Endothelial cell of umbilical vein (primary cell): ENCODE data around the gene PGF. TPM values are rescaled to one million over a fixed set of nuclear protein-coding genes. Genes with fewer than 3 reads are reported as not detected.
A peak's percentile ranks its signal among the peaks of the same experiment; 100 is the strongest.

Source experiments
- BruUV-seq: library from RNA; stranded (reverse); fragments of 400-500 nt; replicated peaks from 2 replicates; lab custom pipeline; 2021; lab: Mats Ljungman, UMichigan
- CTCF ChIA-PET: fragments of 300-600, 350-600 bp; sonication (Branson Sonifier 250); formaldehyde crosslinking; loops from one replicate; lab custom pipeline; 2021; ENCODE audit warnings: antibody characterized with exemption, inconsistent platforms; lab: Charles Lee
- POLR2A ChIA-PET: fragments of 300-600, 350-600 bp; sonication (Branson Sonifier 250); formaldehyde crosslinking; loops from one replicate; lab custom pipeline; 2021; ENCODE audit warnings: antibody characterized with exemption, inconsistent platforms; lab: Charles Lee
- DNase-seq: peaks from one replicate; pipeline ENCODE4 v3.0.0-alpha.2; 2011; ENCODE audit warnings: low read depth, low spot score
- FAIRE-seq: peaks from 2 replicates; lab custom pipeline; 2011; peaks lifted over from hg19 to GRCh38; lab: Jason Lieb, UNC
- H2AFZ ChIP-seq: 2 replicates; pipeline ENCODE4 v1.6.0; 2012; ENCODE audit warnings: low read depth, low read length, control low read depth, inconsistent platforms
- H3K27ac ChIP-seq: 2 replicates; pipeline ENCODE4 v1.5.1; 2011; ENCODE audit warnings: low read depth, mild to moderate bottlenecking, control low read depth, low read length, moderate library complexity; ENCODE audit not compliant: insufficient read depth
- H3K27me3 ChIP-seq, 2 experiments: 2 replicates each; pipeline versions ENCODE4 v1.6.0 to v1.6.1; 2011; ENCODE audit warnings: low read length in 2 of 2, mixed read lengths in 1 of 2; ENCODE audit not compliant: control insufficient read depth in 2 of 2, insufficient read depth in 2 of 2
- H3K36me3 ChIP-seq, 2 experiments: 2 replicates in 1 of 2; 3 replicates in 1 of 2; pipeline ENCODE4 v1.5.1; 2011; ENCODE audit warnings: low read length in 2 of 2, mild to moderate bottlenecking in 1 of 2, moderate library complexity in 1 of 2; ENCODE audit not compliant: control insufficient read depth in 2 of 2, insufficient read depth in 2 of 2; ENCODE audit errors: extremely low read depth in 1 of 2
- H3K4me1 ChIP-seq: 3 replicates; pipeline ENCODE4 v1.5.1; 2011; ENCODE audit warnings: mild to moderate bottlenecking, low read length; ENCODE audit not compliant: control insufficient read depth, insufficient read depth; ENCODE audit errors: extremely low read depth
- H3K4me2 ChIP-seq: 2 replicates; pipeline ENCODE4 v1.6.1; 2011; ENCODE audit warnings: low read length, control low read depth, mixed read lengths; ENCODE audit not compliant: insufficient read depth
- H3K4me3 ChIP-seq, 3 experiments: fragments of 200-600 bp in 1 of 3; sonication (generic), shearing (Covaris generic) in 1 of 3; replicated peaks in 1 of 3; 2 replicates each; pipeline ENCODE4 v1.5.1; 2011 to 2016; ENCODE audit warnings: control low read depth in 3 of 3, low read length in 3 of 3, mild to moderate bottlenecking in 2 of 3, inconsistent platforms in 1 of 3, low read depth in 1 of 3, moderate library complexity in 1 of 3; ENCODE audit not compliant: insufficient read depth in 1 of 3
- H3K79me2 ChIP-seq: 2 replicates; pipeline ENCODE4 v1.6.0; 2012; ENCODE audit warnings: low read length, inconsistent platforms; ENCODE audit not compliant: control insufficient read depth, insufficient read depth
- H3K9ac ChIP-seq: replicated peaks from 2 replicates; pipeline ENCODE3; 2011; ENCODE audit warnings: low read length, control low read depth; ENCODE audit not compliant: insufficient read depth; ENCODE audit errors: extremely low read depth
- H3K9me1 ChIP-seq: replicated peaks from 3 replicates; pipeline ENCODE4 v1.6.0; 2011; ENCODE audit warnings: mild to moderate bottlenecking, low read length; ENCODE audit not compliant: control insufficient read depth, insufficient read depth; ENCODE audit errors: extremely low read depth
- H3K9me3 ChIP-seq: replicated peaks from 2 replicates; pipeline ENCODE4 v1.5.1; 2012; ENCODE audit warnings: low read length, inconsistent platforms; ENCODE audit not compliant: control insufficient read depth, insufficient read depth
- H4K20me1 ChIP-seq: replicated peaks from 2 replicates; pipeline ENCODE3; 2011; ENCODE audit warnings: mild to moderate bottlenecking, low read length; ENCODE audit not compliant: control insufficient read depth, insufficient read depth; ENCODE audit errors: extremely low read depth
- EZH2 ChIP-seq: IDR thresholded peaks from 2 replicates; pipeline ENCODE4 v1.6.1; 2012; ENCODE audit warnings: borderline replicate concordance, low read depth, mild to moderate bottlenecking, moderate library complexity, low read length, inconsistent platforms; ENCODE audit not compliant: severe bottlenecking
- FOS ChIP-seq: IDR thresholded peaks from 2 replicates; pipeline ENCODE4 v1.6.1; 2011; ENCODE audit warnings: mild to moderate bottlenecking, low read length, moderate library complexity, borderline replicate concordance; ENCODE audit not compliant: insufficient read depth
- GATA2 ChIP-seq: IDR thresholded peaks from 2 replicates; pipeline ENCODE4 v1.7.0; 2011; ENCODE audit warnings: low read depth, mild to moderate bottlenecking, moderate library complexity, mixed read lengths, low read length; ENCODE audit not compliant: insufficient read length, insufficient read depth
- JUN ChIP-seq: IDR thresholded peaks from 2 replicates; pipeline ENCODE4 v1.6.1; 2011; ENCODE audit warnings: borderline replicate concordance, low read depth; ENCODE audit not compliant: insufficient read length, insufficient read depth
- MAX ChIP-seq: IDR thresholded peaks from 2 replicates; pipeline ENCODE4 v1.6.1; 2011; ENCODE audit not compliant: insufficient read depth, insufficient read length
- MYC ChIP-seq: IDR thresholded peaks from one replicate; pipeline ENCODE4 v1.6.1; 2011; ENCODE audit warnings: mild to moderate bottlenecking, low read depth, low read length
- POLR2A ChIP-seq: IDR thresholded peaks from 2 replicates; pipeline ENCODE4 v1.6.1; 2012; ENCODE audit warnings: low read depth, mild to moderate bottlenecking, control low read depth, low read length
- POLR2AphosphoS5 ChIP-seq: IDR thresholded peaks from 2 replicates; pipeline ENCODE4 v1.6.1; 2012; ENCODE audit warnings: low read depth, mild to moderate bottlenecking, control low read depth, low read length, moderate library complexity; ENCODE audit not compliant: insufficient read depth
- dilution Hi-C: fragments of 300-500 bp; cut with MboI; formaldehyde crosslinking; loops from one replicate; pipeline ENCODE4 v1.15.0; 2019; ENCODE audit warnings: low sequenced_read_pairs; ENCODE audit not compliant: extremely low pct_ligation_motif_present
- intact Hi-C: fragments of 100-400 bp; cut with micrococcal nuclease; formaldehyde crosslinking; loops from one replicate; pipeline ENCODE4 v1.10.0; 2022
- polyA plus RNA-seq, 4 experiments: library from polyadenylated mRNA; depleted of rRNA in 3 of 4; stranded (reverse) in 3 of 4; unstranded in 1 of 4; fragments of >200 nt; gene quantifications; 2 replicates each; pipeline versions ENCODE4 v1.2.1 to v1.2.3, GENCODE V29; 2011 to 2012; ENCODE audit warnings: missing spikeins in 1 of 4
- total RNA-seq: library from RNA; stranded (reverse); gene quantifications from 2 replicates; pipeline ENCODE4 v1.2.3, GENCODE V29; 2021
- TF ChIP-seq, protein P1 (sequence below), 2 donors: IDR thresholded peaks; 1 replicate in 1 of 2; 2 replicates in 1 of 2; pipeline ENCODE4 v1.5.1; 2011; ENCODE audit warnings: low read length in 2 of 2, mild to moderate bottlenecking in 2 of 2, moderate library complexity in 2 of 2, control low read depth in 1 of 2, inconsistent platforms in 1 of 2, low read depth in 1 of 2; ENCODE audit not compliant: insufficient read depth in 1 of 2; ENCODE audit errors: extremely low read depth in 1 of 2

Gene PGF
- total and polyA plus RNA-seq, 2 donors (not counting 3 experiments of a cell fraction or from before 2014, with no cell fraction given): 89.0 to 206 TPM

DNA sequence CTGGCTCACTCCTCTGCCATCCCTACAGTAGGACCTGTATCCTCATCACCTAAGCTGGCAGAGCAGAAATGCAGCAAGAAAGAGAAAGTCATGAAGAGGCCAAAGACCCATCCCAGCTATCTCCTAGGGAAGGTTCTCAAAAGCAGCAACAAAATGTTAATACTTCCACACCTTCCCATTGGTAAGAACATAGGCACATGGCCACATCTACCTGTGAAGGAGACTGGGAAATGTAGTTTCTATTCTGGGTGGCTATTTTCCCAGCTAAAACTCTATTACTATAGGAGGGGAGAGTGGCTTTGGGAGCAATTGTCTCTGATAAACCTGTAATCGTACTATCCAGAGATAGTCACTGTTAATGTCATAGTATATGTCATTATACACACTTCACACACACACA is 33.6 kb upstream of the PGF start:
- Histone ChIP-seq H3K4me2 (peak overlapping the region; percentile 70), H3K36me3 (no peaks in the 10 kb centered on the region), H3K27me3 (no peaks in the 10 kb centered on the region), H3K79me2 (no peaks in the 10 kb centered on the region), H4K20me1 (no peaks in the 10 kb centered on the region), H3K9me1 (no peaks in the 10 kb centered on the region), H3K9ac (peak overlapping the region; percentile 70), H3K27ac (peak overlapping the region; percentile 99), H3K4me3 (no peak overlapping the region), H3K4me1 (peaks cover 32% of the 10 kb centered on the region), H2AFZ (peak overlapping the region; percentile 42), H3K9me3 (no peaks in the 10 kb centered on the region)
- CTCF ChIA-PET: interaction anchor here (0.7 to 1.3 kb wide), 4 partner anchors 9 to 43 kb away, joined by 3 to 5 read pairs (median 3); no protein-coding TSS in a partner anchor
- DNase-seq (no peak), FAIRE-seq (no peak)
- intact Hi-C loops: loop anchor here (1.0 to 5.0 kb wide), 7 partner anchors 13 to 372 kb away; partner anchors contain the start of genes EIF2B2 and PGF
- no TSS peak for BruUV-seq
- dilution Hi-C loops: no loop called here
- no peak for TF ChIP-seq FOS
- TF ChIP-seq POLR2A: no peak
- no peak for TF ChIP-seq MYC
- TF ChIP-seq GATA2: no peak
- no peak for TF ChIP-seq MAX
- TF ChIP-seq EZH2: no peak
- TF ChIP-seq, protein P1, sequence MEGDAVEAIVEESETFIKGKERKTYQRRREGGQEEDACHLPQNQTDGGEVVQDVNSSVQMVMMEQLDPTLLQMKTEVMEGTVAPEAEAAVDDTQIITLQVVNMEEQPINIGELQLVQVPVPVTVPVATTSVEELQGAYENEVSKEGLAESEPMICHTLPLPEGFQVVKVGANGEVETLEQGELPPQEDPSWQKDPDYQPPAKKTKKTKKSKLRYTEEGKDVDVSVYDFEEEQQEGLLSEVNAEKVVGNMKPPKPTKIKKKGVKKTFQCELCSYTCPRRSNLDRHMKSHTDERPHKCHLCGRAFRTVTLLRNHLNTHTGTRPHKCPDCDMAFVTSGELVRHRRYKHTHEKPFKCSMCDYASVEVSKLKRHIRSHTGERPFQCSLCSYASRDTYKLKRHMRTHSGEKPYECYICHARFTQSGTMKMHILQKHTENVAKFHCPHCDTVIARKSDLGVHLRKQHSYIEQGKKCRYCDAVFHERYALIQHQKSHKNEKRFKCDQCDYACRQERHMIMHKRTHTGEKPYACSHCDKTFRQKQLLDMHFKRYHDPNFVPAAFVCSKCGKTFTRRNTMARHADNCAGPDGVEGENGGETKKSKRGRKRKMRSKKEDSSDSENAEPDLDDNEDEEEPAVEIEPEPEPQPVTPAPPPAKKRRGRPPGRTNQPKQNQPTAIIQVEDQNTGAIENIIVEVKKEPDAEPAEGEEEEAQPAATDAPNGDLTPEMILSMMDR (IDR thresholded peaks at IDR 0.05; ENCODE audit: extremely low read depth in 1 of 2, insufficient read depth in 1 of 2, low read depth in 1 of 2, low read length in 2 of 2): no peak
- no peak for TF ChIP-seq POLR2AphosphoS5
- TF ChIP-seq JUN: no peak
- POLR2A ChIA-PET: interaction anchor here (0.8 to 1.1 kb wide), 2 partner anchors 17 to 34 kb away, joined by 3 to 4 read pairs; partner anchors contain the start of gene PGF
